Upper lobe of left lung (tissue), 6 donors: ENCODE results near the gene STK11IP. TPM values are rescaled to one million over a fixed set of nuclear protein-coding genes. Genes with fewer than 3 reads are reported as not detected.
A peak's percentile ranks its signal among the peaks of the same experiment; 100 is the strongest.

Experiments
- ATAC-seq, 2 donors: fragments of 200-7000 bp; cut with Tn5 transposase; one replicate each; pipeline ENCODE4 v1.9.1; 2022; ENCODE audit warnings: mild to moderate bottlenecking in 2 of 2, moderate library complexity in 2 of 2; ENCODE audit not compliant: low FRiP score in 2 of 2
- DNase-seq, 2 donors: peaks; one replicate each; pipeline ENCODE4 v3.0.0-alpha.2; 2019 to 2020
- H3K27ac ChIP-seq, 4 donors: fragments of 200-600 bp; sonication (generic); one replicate each; pipeline ENCODE4 v1.5.1; 2016 to 2019
- H3K27me3 ChIP-seq, 4 donors: fragments of 200-600 bp; sonication (generic); one replicate each; pipeline ENCODE4 v1.5.1; 2017 to 2019
- H3K36me3 ChIP-seq, 4 donors: fragments of 200-600 bp; sonication (generic); one replicate each; pipeline ENCODE4 v1.5.1; 2016 to 2019
- H3K4me1 ChIP-seq, 4 donors: fragments of 200-600 bp; sonication (generic); one replicate each; pipeline ENCODE4 v1.5.1; 2018 to 2019
- H3K4me3 ChIP-seq, 4 donors: fragments of 200-600 bp; sonication (generic); one replicate each; pipeline ENCODE4 v1.5.1; 2017 to 2019; ENCODE audit warnings: mild to moderate bottlenecking in 2 of 4, moderate library complexity in 1 of 4
- H3K9me3 ChIP-seq, 4 donors: fragments of 200-600 bp; sonication (generic); one replicate each; pipeline ENCODE4 v1.5.1; 2018 to 2019
- EP300 ChIP-seq, 4 donors: sonication (generic); formaldehyde crosslinking; IDR thresholded peaks; one replicate each; pipeline ENCODE4 v1.5.1; 2017; ENCODE audit warnings: antibody characterized with exemption in 4 of 4, control low read depth in 2 of 4
- POLR2A ChIP-seq, 4 donors: fragments of 450-650 bp; IDR thresholded peaks; one replicate each; pipeline ENCODE4 v1.5.1; 2016 to 2017; ENCODE audit warnings: antibody characterized with exemption in 4 of 4, mild to moderate bottlenecking in 2 of 4
- POLR2AphosphoS5 ChIP-seq, 2 donors: sonication (generic); formaldehyde crosslinking; IDR thresholded peaks; one replicate each; pipeline ENCODE4 v1.5.1; 2017; ENCODE audit warnings: antibody characterized with exemption in 2 of 2
- WGBS, 2 donors: methylation state at CpG; one replicate each; pipeline ENCODE4 v1.1.5; 2017 to 2018; 5-methylcytosine and 5-hydroxymethylcytosine counted together
- total RNA-seq, 6 donors: library from RNA; depleted of rRNA in 4 of 6; stranded (reverse); fragments of >200 nt in 4 of 6; gene quantifications; one replicate each; pipeline versions ENCODE4 v1.1.0 to v1.2.1, GENCODE V29; 2016 to 2021
- TF ChIP-seq, protein P1 (sequence below), 6 experiments: fragments of 450-650 bp in 4 of 6; fragments of 200-600 bp in 2 of 6; sonication (generic) in 2 of 6; IDR thresholded peaks; one replicate each; pipeline ENCODE4 v1.5.1; 2016 to 2019; ENCODE audit warnings: antibody characterized with exemption in 6 of 6
- donor health status: DM: no; HTN: no; CAD: no; lungs with moderate emphysema.
- donor health status: DM: no; HTN: yes; CAD: no; lungs with severe emphysema.

The STK11IP gene
- total RNA-seq, 6 donors from 2014 or later: 16.0 to 77.5 (median 35.6) TPM

DNA sequence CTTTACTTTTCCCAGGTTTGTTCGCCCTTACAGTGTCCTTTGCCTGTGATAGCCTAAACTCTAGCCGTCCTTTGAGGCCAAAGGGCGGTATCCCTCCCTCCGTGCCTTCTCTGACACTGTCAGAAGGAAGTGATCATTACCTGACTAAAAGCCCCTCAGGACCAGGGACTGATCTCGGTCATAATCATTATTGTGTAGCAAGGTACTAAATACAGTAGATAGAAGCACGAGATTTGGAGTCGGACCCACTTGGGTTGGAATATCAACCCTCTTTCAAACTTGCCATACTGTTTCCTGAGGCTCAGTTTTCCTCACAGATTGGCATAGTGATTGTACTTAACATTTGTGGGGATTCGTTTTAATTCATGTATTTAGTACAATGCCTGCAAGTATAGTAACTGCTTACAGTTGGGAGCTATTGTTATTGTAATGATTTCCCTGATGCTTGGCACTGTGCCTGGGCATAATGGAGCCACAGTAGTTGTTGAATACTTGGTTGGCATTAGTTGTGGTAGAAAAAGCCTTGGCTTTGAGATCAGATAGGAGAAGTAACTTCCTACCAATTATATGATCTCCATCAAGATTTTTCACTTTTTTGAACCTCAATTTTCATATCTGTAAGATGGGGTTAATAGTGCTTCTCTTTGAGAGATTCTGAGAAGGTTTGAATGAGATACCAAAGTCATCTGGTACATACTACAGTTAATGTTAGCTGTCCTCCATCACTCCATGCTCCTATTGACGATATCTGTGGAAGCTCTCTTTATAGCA lies 836 bp downstream of the STK11IP start:
- Histone ChIP-seq H3K27ac (peak overlapping the region; percentile 85 to 90 (median 88)), H3K27me3 (no peaks in the 10 kb centered on the region), H3K4me1 (peaks cover 6 to 20% (median 8%) of the 10 kb centered on the region in 4 donors), H3K9me3 (no peaks in the 10 kb centered on the region), H3K36me3 (peaks cover 9 to 25% (median 16%) of the 10 kb centered on the region in 4 donors), H3K4me3 (peak overlapping the region; percentile 60 to 88 (median 68))
- WGBS, 2 donors: 32 to 33% methylated on average over 9 of the region's 9 CpGs
- TF ChIP-seq EP300 (IDR thresholded peaks at IDR 0.05) (no peak), POLR2AphosphoS5 (IDR thresholded peaks at IDR 0.05) (no peak), POLR2A (IDR thresholded peaks at IDR 0.05) (no peak)
- TF ChIP-seq, protein P1, sequence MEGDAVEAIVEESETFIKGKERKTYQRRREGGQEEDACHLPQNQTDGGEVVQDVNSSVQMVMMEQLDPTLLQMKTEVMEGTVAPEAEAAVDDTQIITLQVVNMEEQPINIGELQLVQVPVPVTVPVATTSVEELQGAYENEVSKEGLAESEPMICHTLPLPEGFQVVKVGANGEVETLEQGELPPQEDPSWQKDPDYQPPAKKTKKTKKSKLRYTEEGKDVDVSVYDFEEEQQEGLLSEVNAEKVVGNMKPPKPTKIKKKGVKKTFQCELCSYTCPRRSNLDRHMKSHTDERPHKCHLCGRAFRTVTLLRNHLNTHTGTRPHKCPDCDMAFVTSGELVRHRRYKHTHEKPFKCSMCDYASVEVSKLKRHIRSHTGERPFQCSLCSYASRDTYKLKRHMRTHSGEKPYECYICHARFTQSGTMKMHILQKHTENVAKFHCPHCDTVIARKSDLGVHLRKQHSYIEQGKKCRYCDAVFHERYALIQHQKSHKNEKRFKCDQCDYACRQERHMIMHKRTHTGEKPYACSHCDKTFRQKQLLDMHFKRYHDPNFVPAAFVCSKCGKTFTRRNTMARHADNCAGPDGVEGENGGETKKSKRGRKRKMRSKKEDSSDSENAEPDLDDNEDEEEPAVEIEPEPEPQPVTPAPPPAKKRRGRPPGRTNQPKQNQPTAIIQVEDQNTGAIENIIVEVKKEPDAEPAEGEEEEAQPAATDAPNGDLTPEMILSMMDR (IDR thresholded peaks at IDR 0.05): no peak
- DNase-seq (no peak), ATAC-seq (no peak)

DNA sequence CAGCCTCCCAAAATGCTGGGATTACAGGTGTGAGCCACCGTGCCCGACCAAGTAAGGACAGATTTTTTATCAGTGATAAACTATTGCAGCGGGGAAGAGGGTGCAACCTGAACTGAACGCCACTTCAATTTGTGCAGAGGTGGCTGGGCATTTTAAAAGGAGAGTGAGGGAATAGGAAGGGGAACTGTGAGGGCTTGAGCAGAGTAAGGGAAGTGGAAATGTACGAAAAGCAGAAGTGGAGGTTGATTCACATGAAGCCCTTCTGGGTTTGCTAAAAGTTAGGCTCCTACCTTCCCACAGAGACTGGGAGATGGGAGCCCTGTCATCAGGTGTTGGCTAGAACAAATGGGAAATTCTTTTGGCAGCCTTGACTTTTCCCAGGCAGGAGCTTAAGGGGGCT lies 6.1 kb downstream of the STK11IP start:
- Histone ChIP-seq H3K4me3 (no peak overlapping the region), H3K36me3 (peaks cover 9 to 70% (median 57%) of the 10 kb centered on the region in 4 donors), H3K27ac (no peak overlapping the region), H3K27me3 (no peaks in the 10 kb centered on the region), H3K4me1 (peaks cover 0 to 4% (median under 1%) of the 10 kb centered on the region in 4 donors), H3K9me3 (no peaks in the 10 kb centered on the region)
- 53 to 74% methylated on average over 5 of the region's 5 CpGs for WGBS, 2 donors
- DNase-seq (no peak), ATAC-seq (peak in 1 of 2 donors; percentile 51)
- no peak for TF ChIP-seq POLR2AphosphoS5 (IDR thresholded peaks at IDR 0.05)
- no peak for TF ChIP-seq EP300 (IDR thresholded peaks at IDR 0.05)
- TF ChIP-seq, protein P1 (IDR thresholded peaks at IDR 0.05): no peak

DNA sequence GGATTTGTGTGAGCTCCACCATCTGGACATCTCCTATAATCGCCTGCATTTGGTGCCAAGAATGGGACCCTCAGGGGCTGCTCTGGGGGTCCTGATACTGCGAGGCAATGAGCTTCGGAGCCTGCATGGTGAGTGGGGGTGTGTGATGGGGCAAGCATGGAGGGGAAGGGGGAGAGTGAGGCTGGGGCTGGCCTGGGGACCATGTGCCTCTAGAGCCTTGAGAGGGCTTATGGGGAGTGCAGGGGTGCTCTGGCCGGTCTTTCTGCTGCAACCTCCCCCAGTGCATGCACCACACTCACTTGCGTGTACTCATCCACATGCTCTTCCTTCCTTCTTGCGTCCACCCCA lies 7.9 kb downstream of the STK11IP start:
- TF ChIP-seq, protein P1 (IDR thresholded peaks at IDR 0.05): no peak
- TF ChIP-seq EP300 (IDR thresholded peaks at IDR 0.05): no peak
- no peaks in the 10 kb centered on the region for H3K27me3 ChIP-seq
- WGBS, 2 donors: 92 to 96% methylated on average over 6 of the region's 6 CpGs
- peaks cover 9 to 83% (median 64%) of the 10 kb centered on the region in 4 donors for H3K36me3 ChIP-seq
- DNase-seq: no peak
- no peak for ATAC-seq
- no peak overlapping the region for H3K27ac ChIP-seq
- H3K9me3 ChIP-seq: no peaks in the 10 kb centered on the region
- no peak overlapping the region for H3K4me3 ChIP-seq
- H3K4me1 ChIP-seq: no peaks in the 10 kb centered on the region

DNA sequence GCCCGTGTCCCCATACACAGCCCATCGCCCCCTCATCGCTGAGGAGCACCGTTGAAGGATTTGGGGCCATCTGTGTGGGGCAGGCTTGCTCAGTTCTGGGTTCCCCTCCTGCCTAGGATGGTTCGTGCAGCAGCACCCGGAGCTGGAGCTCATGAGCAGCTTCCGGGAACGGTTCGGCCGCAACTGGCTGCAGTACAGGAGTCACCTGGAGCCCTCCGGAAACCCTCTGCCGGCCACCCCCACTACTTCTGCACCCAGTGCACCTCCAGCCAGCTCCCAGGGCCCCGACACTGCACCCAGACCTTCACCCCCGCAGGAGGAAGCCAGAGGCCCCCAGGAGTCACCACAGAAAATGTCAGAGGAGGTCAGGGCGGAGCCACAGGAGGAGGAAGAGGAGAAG lies 10.3 kb downstream of the STK11IP start:
- Histone ChIP-seq H3K4me3 (no peak overlapping the region), H3K27me3 (no peaks in the 10 kb centered on the region), H3K27ac (no peak overlapping the region), H3K4me1 (no peaks in the 10 kb centered on the region), H3K9me3 (no peaks in the 10 kb centered on the region), H3K36me3 (peaks cover 0 to 83% (median 59%) of the 10 kb centered on the region in 4 donors)
- TF ChIP-seq POLR2AphosphoS5 (IDR thresholded peaks at IDR 0.05) (no peak), EP300 (IDR thresholded peaks at IDR 0.05) (no peak), POLR2A (IDR thresholded peaks at IDR 0.05) (no peak)
- TF ChIP-seq, protein P1 (IDR thresholded peaks at IDR 0.05): no peak
- no peak for ATAC-seq
- DNase-seq: peak in 1 of 2 donors; percentile 62
- 69 to 97% methylated on average over 5 to 15 of the region's 15 CpGs for WGBS, 2 donors
